NOMO-1 (cell line): Measurements from ENCODE around the gene DISP1.

Experiments used
- DNase-seq, 2 experiments: peaks; one replicate each; lab custom pipeline; 2025; ENCODE audit not compliant: unreplicated experiment in 2 of 2; lab: John Stamatoyannopoulos, UW

DISP1 gene

GRCh38 chr1:222861062-222861461, 46.2 kb downstream of the DISP1 start:
- DNase-seq = peak in 1 of 2 experiments; percentile 2
